HG03432 (cell line): ENCODE measurements around the gene EPX.
"Not testable (repeated sequence)": the region's sequence is repeated elsewhere in the genome, so short reads cannot be mapped to it uniquely, and the experiment has no call there.

ENCODE experiments used
- ATAC-seq: cut with Tn5 transposase; IDR thresholded peaks from one replicate; pipeline ENCODE4 v1.9.1; 2021; ENCODE audit warnings: mild to moderate bottlenecking, moderate library complexity; ENCODE audit not compliant: unreplicated experiment

Gene EPX

GRCh38 chr17:58192612-58193011 is at the start of gene EPX:
EPX (plus strand) TSS chr17:58192726; CDS start chr17:58192847, 121 bp downstream.
- ATAC-seq = no peak

GRCh38 chr17:58143335-58143734 is 49.2 kb upstream of the EPX start:
- not testable (repeated sequence) for ATAC-seq

- ATAC-seq = no peak
These were observed 47.7 kb upstream of the EPX start for GRCh38 chr17:58144801-58145200.

- ATAC-seq = no peak
These were observed 44.5 kb upstream of the EPX start, which contains the start of gene OR4D1 for GRCh38 chr17:58147930-58148434. OR4D1 (plus strand) TSS chr17:58148384; CDS start chr17:58155154, 6,770 bp downstream.

- ATAC-seq = no peak
These were observed 43.9 kb upstream of the EPX start for GRCh38 chr17:58148609-58149008.

- no peak for ATAC-seq
These were observed 42.1 kb upstream of the EPX start for GRCh38 chr17:58150394-58150793.

- ATAC-seq = no peak
These were observed 39.5 kb upstream of the EPX start for GRCh38 chr17:58153046-58153445.

- no peak for ATAC-seq
These were observed 38.9 kb upstream of the EPX start for GRCh38 chr17:58153671-58154070.

GRCh38 chr17:58156839-58157803 is 35.4 kb upstream of the EPX start:
- ATAC-seq = no peak

GRCh38 chr17:58158181-58158580 is 34.3 kb upstream of the EPX start:
- no peak for ATAC-seq

GRCh38 chr17:58161566-58161965 is 31.0 kb upstream of the EPX start:
- no peak for ATAC-seq

- ATAC-seq = no peak
These were observed 26.5 kb upstream of the EPX start for GRCh38 chr17:58165981-58166380.

- no peak for ATAC-seq
These were observed 25.8 kb upstream of the EPX start, which contains the start of gene OR4D2 for GRCh38 chr17:58166682-58167081. OR4D2 (plus strand) TSS chr17:58166982; CDS start chr17:58169656, 2,674 bp downstream.

- ATAC-seq = no peak
These were observed 21.9 kb upstream of the EPX start for GRCh38 chr17:58170622-58171021.

GRCh38 chr17:58172369-58173071 is 20.0 kb upstream of the EPX start:
- ATAC-seq = no peak

- ATAC-seq = no peak
These were observed 17.7 kb upstream of the EPX start for GRCh38 chr17:58174871-58175270.

- ATAC-seq = no peak
These were observed 16.3 kb upstream of the EPX start for GRCh38 chr17:58176200-58176599.

GRCh38 chr17:58181796-58182195 is 10.7 kb upstream of the EPX start:
- no peak for ATAC-seq

- no peak for ATAC-seq
These were observed 9.0 kb upstream of the EPX start for GRCh38 chr17:58183514-58183913.

GRCh38 chr17:58184308-58184985 is 8.1 kb upstream of the EPX start:
- ATAC-seq = no peak
